GM18867 (cell line): ENCODE data around the gene TFPT.

Experiments used
- ATAC-seq: cut with Tn5 transposase; IDR thresholded peaks from one replicate; pipeline ENCODE4 v1.9.1; 2021; ENCODE audit warnings: mild to moderate bottlenecking, moderate library complexity; ENCODE audit not compliant: unreplicated experiment

TFPT gene

GRCh38 chr19:54115109-54116063 lies at the start of gene TFPT, which contains the start of gene PRPF31:
TSS of gene TFPT (minus strand) at chr19:54115657. CDS start at chr19:54115269, 388 bp downstream.
TSS of gene PRPF31 (plus strand) at chr19:54115754. CDS start at chr19:54118279, 2,525 bp downstream.
- ATAC-seq: peak; percentile 85

- ATAC-seq: no peak
These were observed 49.8 kb upstream of the TFPT start for GRCh38 chr19:54165222-54165621.

GRCh38 chr19:54164369-54165068 lies 49.1 kb upstream of the TFPT start:
- no peak for ATAC-seq

GRCh38 chr19:54162884-54163283 lies 47.4 kb upstream of the TFPT start:
- no peak for ATAC-seq

- peak; percentile 19 for ATAC-seq
These were observed 46.9 kb upstream of the TFPT start for GRCh38 chr19:54162241-54162805.

- ATAC-seq: no peak
These were observed 45.4 kb upstream of the TFPT start for GRCh38 chr19:54160854-54161253.

GRCh38 chr19:54160182-54160811 lies 44.8 kb upstream of the TFPT start:
- ATAC-seq: peak; percentile 2

GRCh38 chr19:54159352-54160181 lies 44.1 kb upstream of the TFPT start, which contains the start of gene LENG1:
TSS of gene LENG1 (minus strand) at chr19:54159721. CDS start at chr19:54159695, 26 bp downstream.
- ATAC-seq: peak; percentile 88

- no peak for ATAC-seq
These were observed 43.4 kb upstream of the TFPT start for GRCh38 chr19:54158812-54159351.

- no peak for ATAC-seq
These were observed 41.5 kb upstream of the TFPT start for GRCh38 chr19:54156953-54157352.

- ATAC-seq: no peak
These were observed 41.0 kb upstream of the TFPT start for GRCh38 chr19:54156490-54156889.

- ATAC-seq: no peak
These were observed 40.2 kb upstream of the TFPT start for GRCh38 chr19:54155694-54156093.

- no peak for ATAC-seq
These were observed 39.3 kb upstream of the TFPT start for GRCh38 chr19:54154603-54155345.

GRCh38 chr19:54153731-54154326 lies 38.4 kb upstream of the TFPT start:
- ATAC-seq: no peak

- no peak for ATAC-seq
These were observed 37.5 kb upstream of the TFPT start for GRCh38 chr19:54152878-54153524.

GRCh38 chr19:54152267-54152666 lies 36.8 kb upstream of the TFPT start:
- ATAC-seq: no peak

- ATAC-seq: no peak
These were observed 36.0 kb upstream of the TFPT start for GRCh38 chr19:54151362-54152035.
